ENCODE results near the gene ECD. TPM values are rescaled to one million over a fixed set of nuclear protein-coding genes. Genes with fewer than 3 reads are reported as not detected.

The ECD gene
- total and polyA plus RNA-seq, 10 of the 15 experiments (the other 5 are each of a cell fraction or from before 2014, with no cell fraction given), result 27.3 to 61.6 (median 44.0) TPM

DNA sequence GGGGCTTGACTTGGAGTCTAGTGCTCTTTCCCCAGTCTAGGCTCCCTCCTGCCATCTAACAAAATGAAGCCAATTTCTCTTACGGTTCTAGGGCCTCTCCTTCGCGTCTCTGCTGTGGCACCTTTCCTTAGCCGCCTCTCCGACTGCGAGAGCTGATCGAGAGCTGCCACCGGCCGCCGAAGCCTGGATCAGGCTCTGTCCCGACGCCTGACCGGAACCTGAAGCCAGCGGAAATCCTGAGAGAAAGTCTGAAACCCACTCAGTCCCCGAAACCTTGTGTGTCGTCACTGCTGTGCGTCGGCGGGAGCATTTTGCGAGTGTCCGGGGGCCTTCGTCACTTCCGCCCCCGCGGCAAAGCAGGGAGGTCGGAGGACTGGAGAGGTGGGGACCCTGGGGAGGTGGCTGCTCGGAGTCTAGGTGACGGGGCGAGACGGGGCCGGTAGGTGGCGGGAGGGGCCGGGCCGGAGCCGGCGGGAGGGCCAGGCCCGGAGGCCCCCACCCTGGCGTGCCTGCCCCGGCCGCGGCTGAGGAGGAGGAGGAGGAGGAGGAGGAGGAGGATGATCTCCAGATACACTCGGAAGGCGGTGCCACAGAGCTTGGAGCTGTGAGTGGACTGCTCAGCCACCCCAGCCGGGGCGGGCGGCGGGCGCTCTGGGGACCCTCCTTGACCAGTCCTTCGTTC is at the start of gene ECD, which contains the start of gene FAM149B1 (continued):
- TF ChIP-seq, protein P1, sequence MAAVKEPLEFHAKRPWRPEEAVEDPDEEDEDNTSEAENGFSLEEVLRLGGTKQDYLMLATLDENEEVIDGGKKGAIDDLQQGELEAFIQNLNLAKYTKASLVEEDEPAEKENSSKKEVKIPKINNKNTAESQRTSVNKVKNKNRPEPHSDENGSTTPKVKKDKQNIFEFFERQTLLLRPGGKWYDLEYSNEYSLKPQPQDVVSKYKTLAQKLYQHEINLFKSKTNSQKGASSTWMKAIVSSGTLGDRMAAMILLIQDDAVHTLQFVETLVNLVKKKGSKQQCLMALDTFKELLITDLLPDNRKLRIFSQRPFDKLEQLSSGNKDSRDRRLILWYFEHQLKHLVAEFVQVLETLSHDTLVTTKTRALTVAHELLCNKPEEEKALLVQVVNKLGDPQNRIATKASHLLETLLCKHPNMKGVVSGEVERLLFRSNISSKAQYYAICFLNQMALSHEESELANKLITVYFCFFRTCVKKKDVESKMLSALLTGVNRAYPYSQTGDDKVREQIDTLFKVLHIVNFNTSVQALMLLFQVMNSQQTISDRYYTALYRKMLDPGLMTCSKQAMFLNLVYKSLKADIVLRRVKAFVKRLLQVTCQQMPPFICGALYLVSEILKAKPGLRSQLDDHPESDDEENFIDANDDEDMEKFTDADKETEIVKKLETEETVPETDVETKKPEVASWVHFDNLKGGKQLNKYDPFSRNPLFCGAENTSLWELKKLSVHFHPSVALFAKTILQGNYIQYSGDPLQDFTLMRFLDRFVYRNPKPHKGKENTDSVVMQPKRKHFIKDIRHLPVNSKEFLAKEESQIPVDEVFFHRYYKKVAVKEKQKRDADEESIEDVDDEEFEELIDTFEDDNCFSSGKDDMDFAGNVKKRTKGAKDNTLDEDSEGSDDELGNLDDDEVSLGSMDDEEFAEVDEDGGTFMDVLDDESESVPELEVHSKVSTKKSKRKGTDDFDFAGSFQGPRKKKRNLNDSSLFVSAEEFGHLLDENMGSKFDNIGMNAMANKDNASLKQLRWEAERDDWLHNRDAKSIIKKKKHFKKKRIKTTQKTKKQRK (IDR thresholded peaks at IDR 0.05; ENCODE audit: low read depth, low read length), result 0 out of 2 replicates have a peak, but pooled peaks have one; percentile 11
- TF ChIP-seq JUNB (IDR thresholded peaks at IDR 0.05) (no peak), ZBTB4 (CRISPR knock-in tag; IDR thresholded peaks at IDR 0.05) (no peak), EP300 (IDR thresholded peaks at IDR 0.05; ENCODE audit: borderline replicate concordance in 1 of 2, control insufficient read depth in 1 of 2, low read depth in 2 of 2, low read length in 2 of 2) (peak in 1 of 2 experiments; percentile 37; a peak in 1 of 4 replicates), PAX8 (IDR thresholded peaks at IDR 0.05) (no peak), BMI1 (IDR thresholded peaks at IDR 0.05; ENCODE audit: borderline replicate concordance) (no peak), CHD1 (IDR thresholded peaks at IDR 0.05; ENCODE audit: low read depth, low read length) (no peak), ZBED1 (IDR thresholded peaks at IDR 0.05; ENCODE audit: borderline replicate concordance) (no peak), MTA2 (IDR thresholded peaks at IDR 0.05; ENCODE audit: low read depth) (no peak), SREBF2 (IDR thresholded peaks at IDR 0.05; ENCODE audit: low read length) (peak; percentile 42; the same call in 1 of the 2 replicates), SMC3 (IDR thresholded peaks at IDR 0.05; ENCODE audit: borderline replicate concordance, low read length) (peak; percentile 9; the same call in 1 of the 2 replicates), ETV6 (conservative IDR thresholded peaks at IDR 0.05 in 1 of 2, IDR thresholded peaks at IDR 0.05 in 1 of 2; ENCODE audit: borderline replicate concordance in 1 of 2, low read depth in 1 of 2) (no peak), NFYB (IDR thresholded peaks at IDR 0.05; ENCODE audit: insufficient read depth, low read depth, low read length) (no peak), CBFB (IDR thresholded peaks at IDR 0.05; ENCODE audit: low read depth) (peak; percentile 64; the same call in 1 of the 2 replicates), ATF7 (IDR thresholded peaks at IDR 0.05; ENCODE audit: low read depth) (peak; percentile 76), RUNX3 (IDR thresholded peaks at IDR 0.05; ENCODE audit: low read length) (peak; percentile 37; the same call in 1 of the 2 replicates), USF2 (IDR thresholded peaks at IDR 0.05; ENCODE audit: borderline replicate concordance, low read depth, low read length) (no peak)
- TF ChIP-seq, protein P2, sequence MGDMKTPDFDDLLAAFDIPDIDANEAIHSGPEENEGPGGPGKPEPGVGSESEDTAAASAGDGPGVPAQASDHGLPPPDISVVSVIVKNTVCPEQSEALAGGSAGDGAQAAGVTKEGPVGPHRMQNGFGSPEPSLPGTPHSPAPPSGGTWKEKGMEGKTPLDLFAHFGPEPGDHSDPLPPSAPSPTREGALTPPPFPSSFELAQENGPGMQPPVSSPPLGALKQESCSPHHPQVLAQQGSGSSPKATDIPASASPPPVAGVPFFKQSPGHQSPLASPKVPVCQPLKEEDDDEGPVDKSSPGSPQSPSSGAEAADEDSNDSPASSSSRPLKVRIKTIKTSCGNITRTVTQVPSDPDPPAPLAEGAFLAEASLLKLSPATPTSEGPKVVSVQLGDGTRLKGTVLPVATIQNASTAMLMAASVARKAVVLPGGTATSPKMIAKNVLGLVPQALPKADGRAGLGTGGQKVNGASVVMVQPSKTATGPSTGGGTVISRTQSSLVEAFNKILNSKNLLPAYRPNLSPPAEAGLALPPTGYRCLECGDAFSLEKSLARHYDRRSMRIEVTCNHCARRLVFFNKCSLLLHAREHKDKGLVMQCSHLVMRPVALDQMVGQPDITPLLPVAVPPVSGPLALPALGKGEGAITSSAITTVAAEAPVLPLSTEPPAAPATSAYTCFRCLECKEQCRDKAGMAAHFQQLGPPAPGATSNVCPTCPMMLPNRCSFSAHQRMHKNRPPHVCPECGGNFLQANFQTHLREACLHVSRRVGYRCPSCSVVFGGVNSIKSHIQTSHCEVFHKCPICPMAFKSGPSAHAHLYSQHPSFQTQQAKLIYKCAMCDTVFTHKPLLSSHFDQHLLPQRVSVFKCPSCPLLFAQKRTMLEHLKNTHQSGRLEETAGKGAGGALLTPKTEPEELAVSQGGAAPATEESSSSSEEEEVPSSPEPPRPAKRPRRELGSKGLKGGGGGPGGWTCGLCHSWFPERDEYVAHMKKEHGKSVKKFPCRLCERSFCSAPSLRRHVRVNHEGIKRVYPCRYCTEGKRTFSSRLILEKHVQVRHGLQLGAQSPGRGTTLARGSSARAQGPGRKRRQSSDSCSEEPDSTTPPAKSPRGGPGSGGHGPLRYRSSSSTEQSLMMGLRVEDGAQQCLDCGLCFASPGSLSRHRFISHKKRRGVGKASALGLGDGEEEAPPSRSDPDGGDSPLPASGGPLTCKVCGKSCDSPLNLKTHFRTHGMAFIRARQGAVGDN (IDR thresholded peaks at IDR 0.05), result peak; percentile 60
